ENCODE results near the gene LAMP2. TPM values are rescaled to one million over a fixed set of nuclear protein-coding genes. Genes with fewer than 3 reads are reported as not detected.

Gene LAMP2
- total and polyA plus RNA-seq, 9 of the 15 experiments (the other 6 are each of a cell fraction or from before 2014, with no cell fraction given), result 22.3 to 77.7 (median 48.6) TPM

DNA sequence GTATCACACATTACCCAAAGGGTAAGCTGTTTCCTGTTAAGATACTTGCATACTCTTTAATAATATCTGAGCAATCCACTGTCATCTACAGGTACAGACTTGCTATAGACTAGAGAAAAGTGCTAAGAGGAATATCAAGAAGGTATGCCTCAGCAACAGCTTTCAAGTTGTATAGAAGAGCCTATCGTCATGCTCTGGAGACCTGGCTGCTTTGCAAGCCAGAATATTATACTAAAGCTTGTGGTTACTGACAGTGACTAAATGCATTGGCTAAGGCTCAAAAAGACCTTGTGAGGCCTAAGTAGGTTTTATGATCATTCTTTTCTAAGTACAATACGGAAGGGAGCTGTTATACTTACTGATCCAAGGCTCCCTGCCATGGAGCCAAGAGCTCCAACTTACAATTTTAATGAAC lies 11.3 kb downstream of the LAMP2 start:
- H3K9me3 ChIP-seq (replicated peaks; ENCODE audit: control insufficient read depth, insufficient read depth, low read depth, low read length), result no peaks in the 10 kb centered on the region
- H4K20me1 ChIP-seq (replicated peaks; ENCODE audit: control insufficient read depth, insufficient read depth, low read length), result no peaks in the 10 kb centered on the region; the same call in 1 of the 2 replicates
- DNase-seq (ENCODE audit: extremely low read depth in 1 of 4, low spot score in 3 of 4), result peak in 1 of 4 experiments; percentile 31
- ChIA-PET CTCF (ENCODE audit: low intra/inter-chr PET ratio) (no interaction called here), POLR2A (interaction anchor here (1.0 to 1.2 kb wide), 2 partner anchors 9 to 17 kb away, joined by 3 to 4 read pairs; no protein-coding TSS in a partner anchor)
- H3K27ac ChIP-seq (ENCODE audit: extremely low read depth, low read depth, low read length), result peak overlapping the region; percentile 38; the same call in 2 of the 3 replicates
- H3K27me3 ChIP-seq (ENCODE audit: control insufficient read depth in 2 of 2, insufficient read depth in 2 of 2, low read length in 2 of 2), result no peaks in the 10 kb centered on the region
- in situ Hi-C loops (cut with MboI) (no loop called here), intact Hi-C loops (cut with micrococcal nuclease) (no loop called here)
- peaks cover 46% of the 10 kb centered on the region for H3K79me2 ChIP-seq (ENCODE audit: control insufficient read depth, insufficient read depth, low read length)
- H3K4me3 ChIP-seq, result no peak overlapping the region
- peak; percentile 18 for TF ChIP-seq MEIS2 (IDR thresholded peaks at IDR 0.05; ENCODE audit: partially characterized antibody)
- no peak for TF ChIP-seq RFX5 (IDR thresholded peaks at IDR 0.05; ENCODE audit: low read depth, low read length)
- TF ChIP-seq ARNT (IDR thresholded peaks at IDR 0.05), result no peak
- TF ChIP-seq, protein P1, sequence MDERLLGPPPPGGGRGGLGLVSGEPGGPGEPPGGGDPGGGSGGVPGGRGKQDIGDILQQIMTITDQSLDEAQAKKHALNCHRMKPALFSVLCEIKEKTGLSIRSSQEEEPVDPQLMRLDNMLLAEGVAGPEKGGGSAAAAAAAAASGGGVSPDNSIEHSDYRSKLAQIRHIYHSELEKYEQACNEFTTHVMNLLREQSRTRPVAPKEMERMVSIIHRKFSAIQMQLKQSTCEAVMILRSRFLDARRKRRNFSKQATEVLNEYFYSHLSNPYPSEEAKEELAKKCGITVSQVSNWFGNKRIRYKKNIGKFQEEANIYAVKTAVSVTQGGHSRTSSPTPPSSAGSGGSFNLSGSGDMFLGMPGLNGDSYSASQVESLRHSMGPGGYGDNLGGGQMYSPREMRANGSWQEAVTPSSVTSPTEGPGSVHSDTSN (CRISPR knock-in tag; IDR thresholded peaks at IDR 0.05; ENCODE audit: low read depth), result no peak
- TF ChIP-seq, protein P1 (tag; conservative IDR thresholded peaks at IDR 0.05; ENCODE audit: low read depth), result peak; percentile 38; the same call in 1 of the 2 replicates
- TF ChIP-seq, protein P2, sequence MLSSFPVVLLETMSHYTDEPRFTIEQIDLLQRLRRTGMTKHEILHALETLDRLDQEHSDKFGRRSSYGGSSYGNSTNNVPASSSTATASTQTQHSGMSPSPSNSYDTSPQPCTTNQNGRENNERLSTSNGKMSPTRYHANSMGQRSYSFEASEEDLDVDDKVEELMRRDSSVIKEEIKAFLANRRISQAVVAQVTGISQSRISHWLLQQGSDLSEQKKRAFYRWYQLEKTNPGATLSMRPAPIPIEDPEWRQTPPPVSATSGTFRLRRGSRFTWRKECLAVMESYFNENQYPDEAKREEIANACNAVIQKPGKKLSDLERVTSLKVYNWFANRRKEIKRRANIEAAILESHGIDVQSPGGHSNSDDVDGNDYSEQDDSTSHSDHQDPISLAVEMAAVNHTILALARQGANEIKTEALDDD (IDR thresholded peaks at IDR 0.05), result peak; percentile 64; the same call in 1 of the 2 replicates
- TF ChIP-seq, protein P3, sequence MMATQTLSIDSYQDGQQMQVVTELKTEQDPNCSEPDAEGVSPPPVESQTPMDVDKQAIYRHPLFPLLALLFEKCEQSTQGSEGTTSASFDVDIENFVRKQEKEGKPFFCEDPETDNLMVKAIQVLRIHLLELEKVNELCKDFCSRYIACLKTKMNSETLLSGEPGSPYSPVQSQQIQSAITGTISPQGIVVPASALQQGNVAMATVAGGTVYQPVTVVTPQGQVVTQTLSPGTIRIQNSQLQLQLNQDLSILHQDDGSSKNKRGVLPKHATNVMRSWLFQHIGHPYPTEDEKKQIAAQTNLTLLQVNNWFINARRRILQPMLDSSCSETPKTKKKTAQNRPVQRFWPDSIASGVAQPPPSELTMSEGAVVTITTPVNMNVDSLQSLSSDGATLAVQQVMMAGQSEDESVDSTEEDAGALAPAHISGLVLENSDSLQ (IDR thresholded peaks at IDR 0.05), result peak; percentile 18; the same call in 1 of the 2 replicates
- TF ChIP-seq ZEB2 (IDR thresholded peaks at IDR 0.05), result no peak
- TF ChIP-seq, protein P4, sequence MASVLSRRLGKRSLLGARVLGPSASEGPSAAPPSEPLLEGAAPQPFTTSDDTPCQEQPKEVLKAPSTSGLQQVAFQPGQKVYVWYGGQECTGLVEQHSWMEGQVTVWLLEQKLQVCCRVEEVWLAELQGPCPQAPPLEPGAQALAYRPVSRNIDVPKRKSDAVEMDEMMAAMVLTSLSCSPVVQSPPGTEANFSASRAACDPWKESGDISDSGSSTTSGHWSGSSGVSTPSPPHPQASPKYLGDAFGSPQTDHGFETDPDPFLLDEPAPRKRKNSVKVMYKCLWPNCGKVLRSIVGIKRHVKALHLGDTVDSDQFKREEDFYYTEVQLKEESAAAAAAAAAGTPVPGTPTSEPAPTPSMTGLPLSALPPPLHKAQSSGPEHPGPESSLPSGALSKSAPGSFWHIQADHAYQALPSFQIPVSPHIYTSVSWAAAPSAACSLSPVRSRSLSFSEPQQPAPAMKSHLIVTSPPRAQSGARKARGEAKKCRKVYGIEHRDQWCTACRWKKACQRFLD (CRISPR knock-in tag; IDR thresholded peaks at IDR 0.05), result no peak
- peaks cover 24% of the 10 kb centered on the region; the same call in 2 of the 3 replicates for H3K36me3 ChIP-seq (ENCODE audit: control insufficient read depth, insufficient read depth, low read length)
- no TSS peak for BruUV-seq (replicated peaks)
- H3K9ac ChIP-seq (ENCODE audit: insufficient read depth in 1 of 2, low read depth in 2 of 2, low read length in 2 of 2), result no peak overlapping the region
- H2AFZ ChIP-seq (ENCODE audit: low read depth, low read length), result no peak overlapping the region
- peaks cover 1 to 29% of the 10 kb centered on the region in 2 experiments for H3K4me1 ChIP-seq (replicated peaks in 1 of 2; ENCODE audit: control insufficient read depth in 2 of 2, insufficient read depth in 2 of 2, low read length in 2 of 2)
- no peak overlapping the region for H3K4me2 ChIP-seq (ENCODE audit: insufficient read depth, low read length)
- FAIRE-seq, result peak; percentile 6
- peak; percentile 71 for ATAC-seq
- no peaks in the 10 kb centered on the region for H3K9me1 ChIP-seq (ENCODE audit: control insufficient read depth, insufficient read depth, low read length)
- WGBS (ENCODE audit: insufficient coverage, low coverage, missing lambda C conversion rate), result 24% methylated on average over 2 of the region's 2 CpGs

Measured in K562 (cell line).